T-helper 9 cell (primary cell): ENCODE measurements around the gene ATP10D.
"Not testable (repeated sequence)": the region's sequence is repeated elsewhere in the genome, so short reads cannot be mapped to it uniquely, and the experiment has no call there.

Experiments used
- DNase-seq: peaks from one replicate; pipeline ENCODE4 v3.0.0-alpha.2; 2020
- total RNA-seq, 2 donors: gene quantifications; one replicate each; lab custom pipeline; 2026; lab: John Stamatoyannopoulos, UW

Gene ATP10D
- 6.0 to 12.4 reads per million in 2 donors for total RNA-seq

- DNase-seq, result peak; percentile 63
These were observed at the start of gene ATP10D for GRCh38 chr4:47485047-47485692. Gene ATP10D, plus strand, starts transcription at chr4:47485275. Its CDS starts 27,266 bp downstream, at chr4:47512541.

- no peak for DNase-seq
These were observed 42.1 kb upstream of the ATP10D start for GRCh38 chr4:47442980-47443379.

- DNase-seq, result no peak
These were observed 41.0 kb upstream of the ATP10D start for GRCh38 chr4:47444031-47444430.

GRCh38 chr4:47451657-47452056 lies 33.4 kb upstream of the ATP10D start:
- DNase-seq, result no peak

GRCh38 chr4:47462799-47463234 lies 22.3 kb upstream of the ATP10D start:
- no peak for DNase-seq

- DNase-seq, result peak; percentile 96
These were observed 21.7 kb upstream of the ATP10D start, which contains the start of gene COMMD8 for GRCh38 chr4:47463235-47463956. Gene COMMD8, minus strand, starts transcription at chr4:47463702. Its CDS starts 51 bp downstream, at chr4:47463651.

- DNase-seq, result no peak
These were observed 20.1 kb upstream of the ATP10D start for GRCh38 chr4:47465004-47465403.

GRCh38 chr4:47466056-47466785 lies 18.9 kb upstream of the ATP10D start:
- no peak for DNase-seq

- DNase-seq, result no peak
These were observed 16.2 kb upstream of the ATP10D start for GRCh38 chr4:47468706-47469365.

GRCh38 chr4:47469951-47470350 lies 15.1 kb upstream of the ATP10D start:
- DNase-seq, result no peak

- DNase-seq, result no peak
These were observed 14.0 kb upstream of the ATP10D start for GRCh38 chr4:47471064-47471463.

- no peak for DNase-seq
These were observed 13.5 kb upstream of the ATP10D start for GRCh38 chr4:47471591-47471990.

- no peak for DNase-seq
These were observed 11.8 kb upstream of the ATP10D start for GRCh38 chr4:47473141-47473750.

- DNase-seq, result no peak
These were observed 10.3 kb upstream of the ATP10D start for GRCh38 chr4:47474799-47475198.

- no peak for DNase-seq
These were observed 9.7 kb upstream of the ATP10D start for GRCh38 chr4:47475411-47475810.

GRCh38 chr4:47478804-47479203 lies 6.3 kb upstream of the ATP10D start:
- no peak for DNase-seq

- DNase-seq, result no peak
These were observed 2.7 kb upstream of the ATP10D start for GRCh38 chr4:47482326-47482725.

- no peak for DNase-seq
These were observed 1.3 kb upstream of the ATP10D start for GRCh38 chr4:47483745-47484144.

- DNase-seq, result no peak
These were observed 907 bp upstream of the ATP10D start for GRCh38 chr4:47484168-47484567.

GRCh38 chr4:47485768-47486167 lies 693 bp downstream of the ATP10D start:
- DNase-seq, result no peak

- no peak for DNase-seq
These were observed 1.2 kb downstream of the ATP10D start for GRCh38 chr4:47486231-47486673.

GRCh38 chr4:47486727-47487126 lies 1.7 kb downstream of the ATP10D start:
- DNase-seq, result not testable (repeated sequence)
